Measurements from ENCODE around the gene ATP1A1.

Gene ATP1A1

DNA sequence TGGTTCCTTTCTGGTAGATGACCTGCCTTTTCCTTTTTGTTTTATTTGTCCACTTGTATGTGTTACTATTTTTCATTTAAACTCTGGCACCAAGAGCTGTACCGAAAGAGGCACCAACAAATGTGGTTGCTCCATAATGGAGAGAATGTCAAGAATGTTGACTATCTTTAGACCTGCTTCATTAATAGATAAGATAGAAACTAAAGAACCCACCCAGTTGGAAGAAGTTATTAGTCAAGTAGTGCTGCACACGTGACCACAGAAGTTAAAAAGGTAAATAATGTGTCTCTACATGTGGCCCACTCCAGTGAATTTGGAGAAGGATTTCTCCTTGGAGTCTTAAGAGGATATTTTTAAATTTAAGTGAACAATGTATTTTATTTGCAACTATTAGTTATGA lies 9.3 kb downstream of the ATP1A1 start:
- Histone ChIP-seq H3K9me3 (ENCODE audit: control insufficient read depth, insufficient read depth, low read length) (no peaks in the 10 kb centered on the region), H3K9ac (ENCODE audit: low read depth, low read length) (no peak overlapping the region), H3K36me3 (ENCODE audit: insufficient read depth, low read length) (peaks cover 21% of the 10 kb centered on the region), H3K4me1 (ENCODE audit: insufficient read depth, low read length) (peaks cover 21% of the 10 kb centered on the region)

DNA sequence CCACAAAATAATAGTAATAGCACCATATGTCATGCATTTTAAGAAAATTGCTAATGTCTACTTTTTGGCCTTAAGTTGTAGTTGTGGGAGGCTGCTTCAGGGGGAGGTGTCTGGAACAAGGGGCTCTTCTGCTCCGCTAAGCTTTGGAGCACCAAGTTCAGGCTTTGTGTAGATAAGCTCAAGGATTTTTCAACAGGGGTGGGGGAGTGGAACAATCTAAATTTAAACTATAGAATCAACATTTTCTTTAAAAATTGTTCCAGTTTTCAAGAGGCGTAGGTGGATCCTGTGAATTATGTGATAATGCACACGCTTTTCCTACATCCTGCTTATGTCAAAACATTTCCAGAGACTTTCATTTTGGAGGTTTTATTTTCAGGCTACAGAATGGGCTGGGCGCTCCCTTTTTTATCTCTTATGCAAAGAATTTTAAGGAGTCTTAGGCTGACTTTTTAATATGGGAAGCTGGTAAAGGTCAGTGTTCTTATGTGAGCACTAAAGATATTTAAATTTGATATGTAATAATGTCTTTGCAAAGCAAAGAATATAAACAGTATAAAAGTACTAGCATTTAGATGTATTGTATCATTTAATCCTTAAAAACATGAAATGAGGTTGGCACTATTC lies 9.9 kb downstream of the ATP1A1 start:
- Histone ChIP-seq H3K4me1 (ENCODE audit: insufficient read depth, low read length) (peaks cover 15% of the 10 kb centered on the region), H3K9ac (ENCODE audit: low read depth, low read length) (no peak overlapping the region), H3K36me3 (ENCODE audit: insufficient read depth, low read length) (peaks cover 28% of the 10 kb centered on the region), H3K9me3 (ENCODE audit: control insufficient read depth, insufficient read depth, low read length) (0 out of 2 replicates have a peak, but pooled peaks cover 4% of the 10 kb centered on the region)

DNA sequence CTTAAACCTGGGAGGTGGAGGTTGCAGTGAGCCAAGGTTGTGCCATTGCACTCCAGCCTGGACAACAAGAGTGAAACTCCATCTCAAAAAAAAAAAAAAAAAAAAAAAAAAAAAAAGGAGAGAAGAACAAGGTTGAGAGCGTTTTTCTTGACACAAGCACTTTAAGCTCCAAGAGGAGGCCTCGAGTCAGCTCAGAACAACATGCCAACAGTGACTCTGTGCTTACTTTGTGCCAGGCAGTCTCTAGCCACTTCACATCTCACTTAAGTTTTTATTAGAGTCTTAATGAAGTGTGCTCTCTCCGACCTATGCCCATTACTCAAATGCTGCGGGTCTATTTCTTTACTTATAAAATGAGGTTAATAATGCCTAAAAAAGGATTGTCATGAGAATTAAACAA lies 13.0 kb downstream of the ATP1A1 start:
- Histone ChIP-seq H3K4me1 (ENCODE audit: insufficient read depth, low read length) (no peaks in the 10 kb centered on the region), H3K36me3 (ENCODE audit: insufficient read depth, low read length) (peaks cover 56% of the 10 kb centered on the region), H3K9me3 (ENCODE audit: control insufficient read depth, insufficient read depth, low read length) (peaks cover 22% of the 10 kb centered on the region), H3K9ac (ENCODE audit: low read depth, low read length) (no peak overlapping the region)

DNA sequence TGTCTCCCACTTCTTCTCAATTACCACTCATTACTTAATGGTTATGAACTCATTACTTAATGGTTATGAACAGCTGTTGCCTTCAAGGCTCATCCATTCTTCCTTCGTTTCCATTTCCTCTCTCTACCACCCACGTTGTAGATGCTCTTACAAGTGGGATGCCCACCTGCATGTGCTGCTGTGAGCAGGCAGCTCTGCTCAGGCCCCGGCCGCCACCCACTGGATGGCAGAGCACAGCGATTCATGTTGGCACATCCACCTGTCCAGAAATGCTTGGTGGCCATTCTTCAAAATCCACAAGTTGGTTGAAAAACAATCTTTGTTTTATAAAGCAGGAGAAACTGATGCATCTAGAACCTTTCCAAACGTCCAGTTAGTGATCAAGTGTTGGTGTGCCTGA lies 14.5 kb downstream of the ATP1A1 start:
- peaks cover 70% of the 10 kb centered on the region for H3K36me3 ChIP-seq (ENCODE audit: insufficient read depth, low read length)
- H3K9me3 ChIP-seq (ENCODE audit: control insufficient read depth, insufficient read depth, low read length) = peaks cover 22% of the 10 kb centered on the region
- no peaks in the 10 kb centered on the region for H3K4me1 ChIP-seq (ENCODE audit: insufficient read depth, low read length)
- no peak overlapping the region for H3K9ac ChIP-seq (ENCODE audit: low read depth, low read length)

DNA sequence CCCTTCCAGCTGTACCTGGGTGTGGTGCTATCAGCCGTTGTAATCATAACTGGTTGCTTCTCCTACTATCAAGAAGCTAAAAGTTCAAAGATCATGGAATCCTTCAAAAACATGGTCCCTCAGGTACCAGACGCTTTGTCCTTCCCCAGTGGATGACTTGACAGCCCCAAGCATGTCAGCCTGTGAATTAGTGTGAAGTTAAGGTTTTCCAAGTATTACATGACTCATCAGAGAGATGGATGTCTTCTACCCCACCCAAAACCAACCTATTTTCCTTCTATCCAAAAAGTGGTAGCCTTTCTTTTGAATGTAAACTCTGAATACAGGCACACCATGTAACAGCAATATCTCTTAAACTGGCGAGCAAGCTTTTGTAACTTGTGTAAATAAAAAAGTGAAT lies 15.1 kb downstream of the ATP1A1 start:
- H3K9ac ChIP-seq (ENCODE audit: low read depth, low read length) = no peak overlapping the region
- peaks cover 22% of the 10 kb centered on the region for H3K9me3 ChIP-seq (ENCODE audit: control insufficient read depth, insufficient read depth, low read length)
- H3K4me1 ChIP-seq (ENCODE audit: insufficient read depth, low read length) = no peaks in the 10 kb centered on the region
- peaks cover 75% of the 10 kb centered on the region for H3K36me3 ChIP-seq (ENCODE audit: insufficient read depth, low read length)

DNA sequence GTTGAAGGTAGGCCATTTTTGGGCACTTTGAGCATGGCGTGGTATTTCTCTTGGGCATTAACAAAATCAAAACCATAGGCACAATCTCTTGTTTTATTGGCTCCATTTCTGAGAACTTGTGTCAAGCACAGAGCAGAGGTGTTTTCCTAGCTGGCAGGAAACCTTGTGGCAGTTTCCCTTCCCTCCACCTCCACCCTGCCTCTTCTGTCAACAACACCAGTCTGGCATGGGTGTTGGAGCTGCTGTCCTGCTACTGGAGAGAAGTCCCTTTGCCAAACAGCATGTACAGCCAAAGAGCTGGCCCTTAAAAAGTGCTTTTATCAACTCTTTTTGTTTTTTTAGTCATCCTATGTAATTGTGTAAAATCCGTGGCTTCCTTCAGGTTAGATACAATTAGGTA lies 16.0 kb downstream of the ATP1A1 start:
- H3K9ac ChIP-seq (ENCODE audit: low read depth, low read length) = no peak overlapping the region
- no peaks in the 10 kb centered on the region for H3K4me1 ChIP-seq (ENCODE audit: insufficient read depth, low read length)
- H3K9me3 ChIP-seq (ENCODE audit: control insufficient read depth, insufficient read depth, low read length) = peaks cover 22% of the 10 kb centered on the region
- H3K36me3 ChIP-seq (ENCODE audit: insufficient read depth, low read length) = peaks cover 81% of the 10 kb centered on the region

DNA sequence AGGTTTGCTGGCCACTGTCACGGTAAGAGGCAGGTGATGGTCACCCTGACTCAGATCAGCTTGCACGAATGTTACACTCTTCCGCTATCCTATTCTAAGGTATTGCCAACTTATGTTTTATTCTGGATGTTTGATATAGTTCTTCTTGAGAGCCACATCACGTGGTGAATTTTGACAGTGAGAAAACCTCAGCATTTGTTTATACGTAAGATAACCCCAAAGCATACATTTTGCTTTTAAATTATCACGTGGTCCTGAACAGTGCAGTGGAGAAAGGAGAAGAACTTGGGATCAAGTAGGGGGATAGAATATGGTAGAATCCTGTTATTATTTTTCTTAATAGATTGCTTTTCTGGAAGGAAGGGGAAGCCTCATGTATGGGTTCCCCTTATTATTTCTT lies 16.6 kb downstream of the ATP1A1 start:
- Histone ChIP-seq H3K9ac (ENCODE audit: low read depth, low read length) (no peak overlapping the region), H3K36me3 (ENCODE audit: insufficient read depth, low read length) (peaks cover 82% of the 10 kb centered on the region)

DNA sequence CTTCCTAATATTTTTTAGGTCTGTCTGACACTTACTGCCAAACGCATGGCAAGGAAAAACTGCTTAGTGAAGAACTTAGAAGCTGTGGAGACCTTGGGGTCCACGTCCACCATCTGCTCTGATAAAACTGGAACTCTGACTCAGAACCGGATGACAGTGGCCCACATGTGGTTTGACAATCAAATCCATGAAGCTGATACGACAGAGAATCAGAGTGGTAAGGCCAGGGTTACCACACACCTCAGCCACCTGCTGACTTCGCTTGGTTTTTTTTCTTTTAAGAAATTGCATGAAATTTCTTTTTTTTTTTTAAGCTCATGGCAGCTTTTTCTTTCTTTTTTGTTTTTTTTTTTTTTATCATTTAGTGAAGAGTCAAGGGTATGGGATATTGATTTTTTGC lies 17.2 kb downstream of the ATP1A1 start:
- H3K9me3 ChIP-seq (ENCODE audit: control insufficient read depth, insufficient read depth, low read length) = peaks cover 22% of the 10 kb centered on the region
- H3K36me3 ChIP-seq (ENCODE audit: insufficient read depth, low read length) = peaks cover 83% of the 10 kb centered on the region
- H3K4me1 ChIP-seq (ENCODE audit: insufficient read depth, low read length) = no peaks in the 10 kb centered on the region
- H3K9ac ChIP-seq (ENCODE audit: low read depth, low read length) = no peak overlapping the region

More for the DNA sequence above, 16.6 kb downstream of the ATP1A1 start:
- H3K4me1 ChIP-seq (ENCODE audit: insufficient read depth, low read length) = no peaks in the 10 kb centered on the region
- peaks cover 22% of the 10 kb centered on the region for H3K9me3 ChIP-seq (ENCODE audit: control insufficient read depth, insufficient read depth, low read length)

DNA sequence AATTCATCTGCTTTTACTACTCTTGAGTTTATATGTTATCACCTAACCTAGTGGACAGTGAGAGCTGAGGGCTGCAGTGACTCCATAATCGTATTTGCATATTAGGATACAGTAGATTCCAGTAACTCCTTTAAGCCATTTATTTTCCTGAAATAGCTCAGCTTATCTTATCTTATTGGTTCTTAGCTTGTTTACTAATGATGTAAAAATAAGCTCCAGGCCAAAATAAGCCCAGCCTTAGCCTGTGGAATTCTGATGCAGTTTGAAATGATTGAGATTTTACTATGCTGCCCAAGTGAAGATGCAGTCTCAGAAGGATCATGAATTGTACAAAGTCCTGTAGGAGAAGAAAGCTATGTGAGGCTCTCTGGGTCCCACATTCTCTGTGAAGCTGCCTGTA lies 18.1 kb downstream of the ATP1A1 start:
- Histone ChIP-seq H3K9me3 (ENCODE audit: control insufficient read depth, insufficient read depth, low read length) (peaks cover 22% of the 10 kb centered on the region), H3K36me3 (ENCODE audit: insufficient read depth, low read length) (peaks cover 80% of the 10 kb centered on the region), H3K9ac (ENCODE audit: low read depth, low read length) (no peak overlapping the region), H3K4me1 (ENCODE audit: insufficient read depth, low read length) (no peaks in the 10 kb centered on the region)

DNA sequence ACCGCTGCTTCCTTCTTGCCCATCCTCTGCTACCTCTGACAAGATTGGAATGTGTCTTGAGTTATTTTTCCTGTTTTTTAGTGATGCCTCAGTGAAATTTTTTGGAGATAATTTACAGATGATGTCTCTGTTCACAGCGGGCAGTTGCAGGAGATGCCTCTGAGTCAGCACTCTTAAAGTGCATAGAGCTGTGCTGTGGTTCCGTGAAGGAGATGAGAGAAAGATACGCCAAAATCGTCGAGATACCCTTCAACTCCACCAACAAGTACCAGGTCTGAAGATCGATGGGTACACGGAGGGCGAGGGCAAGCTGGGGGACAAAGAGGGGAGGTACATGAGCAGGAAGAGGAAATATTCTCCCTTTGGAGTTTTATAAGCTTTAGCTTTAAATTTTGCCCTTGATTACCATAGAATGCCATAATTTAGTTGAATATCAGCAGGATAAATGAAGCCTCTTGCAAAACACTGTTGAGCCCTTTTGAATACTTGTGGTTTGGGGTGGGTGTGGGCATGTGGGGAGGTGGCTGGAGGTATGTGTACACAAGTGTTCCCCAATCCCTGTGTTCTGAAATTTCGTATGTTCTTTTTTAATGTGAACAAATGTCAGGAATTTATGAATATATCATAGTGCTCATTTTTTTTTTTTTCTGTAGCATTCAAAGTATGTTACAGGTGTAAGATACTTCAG lies 19.8 kb downstream of the ATP1A1 start:
- no peak overlapping the region for H3K9ac ChIP-seq (ENCODE audit: low read depth, low read length)
- H3K36me3 ChIP-seq (ENCODE audit: insufficient read depth, low read length) = peaks cover 78% of the 10 kb centered on the region
- H3K9me3 ChIP-seq (ENCODE audit: control insufficient read depth, insufficient read depth, low read length) = peaks cover 19% of the 10 kb centered on the region
- peaks cover 10% of the 10 kb centered on the region for H3K4me1 ChIP-seq (ENCODE audit: insufficient read depth, low read length)

DNA sequence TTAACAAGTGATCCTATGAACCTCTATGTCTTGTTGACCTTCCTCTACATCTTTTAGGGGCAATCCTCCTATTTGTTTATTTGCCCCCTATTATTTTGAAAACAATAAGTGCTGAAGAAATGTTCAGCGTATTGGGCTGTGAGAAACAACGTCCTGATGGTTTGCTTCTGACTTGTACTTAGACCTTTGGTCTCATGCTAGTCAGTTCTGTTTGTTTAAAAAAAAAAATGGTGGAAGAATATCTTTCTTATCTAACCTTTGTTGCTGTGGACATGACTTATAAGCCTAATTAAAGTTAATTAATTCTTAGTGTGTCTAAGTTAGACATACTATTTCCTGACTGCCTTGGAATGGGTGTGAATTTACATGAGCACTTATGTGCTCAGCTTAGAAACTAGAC lies 20.7 kb downstream of the ATP1A1 start:
- Histone ChIP-seq H3K36me3 (ENCODE audit: insufficient read depth, low read length) (peaks cover 80% of the 10 kb centered on the region), H3K4me1 (ENCODE audit: insufficient read depth, low read length) (peaks cover 10% of the 10 kb centered on the region), H3K9me3 (ENCODE audit: control insufficient read depth, insufficient read depth, low read length) (peaks cover 12% of the 10 kb centered on the region)

DNA sequence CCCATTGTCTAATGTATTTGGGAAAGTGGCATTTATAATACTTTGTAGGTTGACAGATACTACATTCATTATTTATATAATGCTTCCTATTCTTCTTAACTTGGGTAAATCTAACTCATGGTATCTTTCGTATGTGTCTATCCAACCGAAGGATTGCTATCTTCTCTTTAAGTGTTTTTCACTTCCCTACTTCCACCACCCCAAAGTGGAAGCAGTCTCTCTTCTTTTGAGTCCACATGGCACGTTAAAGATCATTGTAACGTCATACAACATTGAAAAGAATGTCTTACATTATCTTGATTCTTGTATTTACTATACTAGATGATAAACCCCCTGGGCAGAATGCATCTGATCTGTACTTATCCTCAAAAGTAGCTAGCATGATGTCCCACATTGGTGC lies 21.2 kb downstream of the ATP1A1 start:
- H3K4me1 ChIP-seq (ENCODE audit: insufficient read depth, low read length) = peaks cover 10% of the 10 kb centered on the region
- H3K9ac ChIP-seq (ENCODE audit: low read depth, low read length) = no peak overlapping the region
- peaks cover 8% of the 10 kb centered on the region for H3K9me3 ChIP-seq (ENCODE audit: control insufficient read depth, insufficient read depth, low read length)
- peaks cover 80% of the 10 kb centered on the region for H3K36me3 ChIP-seq (ENCODE audit: insufficient read depth, low read length)

More for the DNA sequence above, 20.7 kb downstream of the ATP1A1 start:
- no peak overlapping the region for H3K9ac ChIP-seq (ENCODE audit: low read depth, low read length)

DNA sequence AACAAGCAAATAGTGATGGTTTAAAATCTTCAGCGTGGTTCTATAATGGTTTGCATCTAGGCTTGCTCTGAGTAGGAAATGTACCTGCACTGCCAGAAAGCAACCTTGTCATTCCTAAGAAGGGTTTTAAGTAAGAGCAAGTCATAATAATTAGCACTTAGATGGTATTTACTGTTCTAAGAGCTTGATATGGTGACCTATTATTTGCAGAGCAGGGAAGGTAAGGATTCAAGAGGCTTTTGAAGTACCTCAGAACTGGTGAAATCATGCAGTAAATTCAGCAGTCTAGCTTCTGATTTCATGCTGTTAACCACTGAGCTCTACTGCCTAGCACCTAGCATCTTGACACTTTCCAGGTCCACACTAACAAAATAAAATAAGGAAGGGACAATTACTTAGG lies 23.7 kb downstream of the ATP1A1 start:
- Histone ChIP-seq H3K9ac (ENCODE audit: low read depth, low read length) (no peak overlapping the region), H3K36me3 (ENCODE audit: insufficient read depth, low read length) (peaks cover 79% of the 10 kb centered on the region), H3K4me1 (ENCODE audit: insufficient read depth, low read length) (peaks cover 10% of the 10 kb centered on the region), H3K9me3 (ENCODE audit: control insufficient read depth, insufficient read depth, low read length) (no peaks in the 10 kb centered on the region)

DNA sequence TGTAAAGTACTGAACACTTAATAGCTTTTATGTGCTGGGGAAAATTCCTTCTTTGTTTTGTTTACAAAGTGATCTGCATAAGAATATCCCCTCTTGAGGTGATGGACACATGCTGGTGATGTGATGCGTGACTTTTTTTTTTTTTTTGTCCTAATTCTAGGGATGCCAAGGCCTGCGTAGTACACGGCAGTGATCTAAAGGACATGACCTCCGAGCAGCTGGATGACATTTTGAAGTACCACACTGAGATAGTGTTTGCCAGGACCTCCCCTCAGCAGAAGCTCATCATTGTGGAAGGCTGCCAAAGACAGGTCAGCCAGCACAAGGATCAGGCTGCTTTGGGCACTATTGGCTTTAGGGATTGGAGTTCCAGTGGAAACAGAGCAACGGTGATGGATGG lies 24.7 kb downstream of the ATP1A1 start:
- no peaks in the 10 kb centered on the region for H3K9me3 ChIP-seq (ENCODE audit: control insufficient read depth, insufficient read depth, low read length)
- H3K9ac ChIP-seq (ENCODE audit: low read depth, low read length) = no peak overlapping the region
- peaks cover 10% of the 10 kb centered on the region for H3K4me1 ChIP-seq (ENCODE audit: insufficient read depth, low read length)
- H3K36me3 ChIP-seq (ENCODE audit: insufficient read depth, low read length) = peaks cover 80% of the 10 kb centered on the region

DNA sequence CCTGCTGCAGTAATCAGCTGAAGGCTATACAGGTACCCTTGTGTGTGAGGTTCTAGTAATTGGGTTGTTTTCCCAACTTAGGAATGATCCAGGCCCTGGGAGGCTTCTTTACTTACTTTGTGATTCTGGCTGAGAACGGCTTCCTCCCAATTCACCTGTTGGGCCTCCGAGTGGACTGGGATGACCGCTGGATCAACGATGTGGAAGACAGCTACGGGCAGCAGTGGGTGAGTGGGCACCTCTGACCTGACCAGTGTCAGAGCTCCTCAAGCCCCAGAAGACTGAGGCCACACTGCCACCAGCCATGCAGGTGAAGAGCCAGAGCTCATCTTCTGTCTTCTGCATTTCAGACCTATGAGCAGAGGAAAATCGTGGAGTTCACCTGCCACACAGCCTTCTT lies 27.7 kb downstream of the ATP1A1 start:
- peaks cover 75% of the 10 kb centered on the region for H3K36me3 ChIP-seq (ENCODE audit: insufficient read depth, low read length)
- H3K9ac ChIP-seq (ENCODE audit: low read depth, low read length) = no peak overlapping the region
- H3K9me3 ChIP-seq (ENCODE audit: control insufficient read depth, insufficient read depth, low read length) = no peaks in the 10 kb centered on the region
- peaks cover 10% of the 10 kb centered on the region for H3K4me1 ChIP-seq (ENCODE audit: insufficient read depth, low read length)

Data from ES-I3 (cell line).